Effector CD8-positive, alpha-beta T cell (primary cell): ENCODE data around the gene ST6GALNAC6.
A peak's percentile ranks its signal among the peaks of the same experiment; 100 is the strongest.

ENCODE experiments used
- DNase-seq: peaks from one replicate; lab custom pipeline; 2025; lab: John Stamatoyannopoulos, UW
- total RNA-seq, 4 experiments: gene quantifications; one replicate each; lab custom pipeline; 2026; lab: John Stamatoyannopoulos, UW

ST6GALNAC6 gene
- total RNA-seq = 5.8 to 39.5 (median 15.5) reads per million in 4 experiments

GRCh38 chr9:127899128-127899943, at the start of gene ST6GALNAC6:
ST6GALNAC6 (minus strand) TSS chr9:127899603; CDS start chr9:127897981, 1,622 bp downstream.
- peak; percentile 53 for DNase-seq

- no peak for DNase-seq
Observed at GRCh38 chr9:127947841-127948710, 48.7 kb upstream of the ST6GALNAC6 start.

- DNase-seq = no peak
Observed at GRCh38 chr9:127946728-127947127, 47.3 kb upstream of the ST6GALNAC6 start.

GRCh38 chr9:127945942-127946341, 46.5 kb upstream of the ST6GALNAC6 start:
- no peak for DNase-seq

- DNase-seq = no peak
Observed at GRCh38 chr9:127945338-127945737, 45.9 kb upstream of the ST6GALNAC6 start.

GRCh38 chr9:127944586-127945218, 45.3 kb upstream of the ST6GALNAC6 start:
- no peak for DNase-seq

GRCh38 chr9:127943731-127944144, 44.3 kb upstream of the ST6GALNAC6 start:
- DNase-seq = peak; percentile 70

GRCh38 chr9:127943011-127943662, 43.7 kb upstream of the ST6GALNAC6 start:
- DNase-seq = no peak

- DNase-seq = peak; percentile 32
Observed at GRCh38 chr9:127942216-127943010, 43.0 kb upstream of the ST6GALNAC6 start.

GRCh38 chr9:127941961-127942215, 42.5 kb upstream of the ST6GALNAC6 start:
- DNase-seq = no peak

GRCh38 chr9:127941062-127941960, 41.9 kb upstream of the ST6GALNAC6 start:
- DNase-seq = no peak

GRCh38 chr9:127940593-127940992, 41.2 kb upstream of the ST6GALNAC6 start:
- DNase-seq = no peak

GRCh38 chr9:127938298-127938690, 38.9 kb upstream of the ST6GALNAC6 start:
- no peak for DNase-seq

GRCh38 chr9:127937388-127938297, 38.2 kb upstream of the ST6GALNAC6 start, which contains the start of gene DPM2:
DPM2 (minus strand) TSS chr9:127937854; CDS start chr9:127937820, 34 bp downstream.
- DNase-seq = peak; percentile 72

GRCh38 chr9:127937056-127937387, 37.6 kb upstream of the ST6GALNAC6 start:
- no peak for DNase-seq

GRCh38 chr9:127936347-127936852, 37.0 kb upstream of the ST6GALNAC6 start:
- no peak for DNase-seq

GRCh38 chr9:127935765-127936221, 36.4 kb upstream of the ST6GALNAC6 start:
- DNase-seq = no peak

- no peak for DNase-seq
Observed at GRCh38 chr9:127934986-127935385, 35.6 kb upstream of the ST6GALNAC6 start.

- DNase-seq = no peak
Observed at GRCh38 chr9:127934248-127934647, 34.8 kb upstream of the ST6GALNAC6 start.
